GM19351 (cell line): ENCODE data around the gene PDLIM5.
"Not testable (repeated sequence)": the region's sequence is repeated elsewhere in the genome, so short reads cannot be mapped to it uniquely, and the experiment has no call there.

Experiments
- ATAC-seq: cut with Tn5 transposase; IDR thresholded peaks from one replicate; pipeline ENCODE4 v1.9.1; 2021; ENCODE audit warnings: mild to moderate bottlenecking, moderate library complexity; ENCODE audit not compliant: unreplicated experiment

PDLIM5 gene

GRCh38 chr4:94461506-94461905 is 9.8 kb downstream of the PDLIM5 start:
- ATAC-seq = no peak

- ATAC-seq = no peak
These were observed 10.8 kb downstream of the PDLIM5 start for GRCh38 chr4:94462572-94462971.

GRCh38 chr4:94463771-94464170 is 12.0 kb downstream of the PDLIM5 start:
- no peak for ATAC-seq

- no peak for ATAC-seq
These were observed 14.6 kb downstream of the PDLIM5 start for GRCh38 chr4:94466371-94466770.

GRCh38 chr4:94466923-94467322 is 15.2 kb downstream of the PDLIM5 start:
- ATAC-seq = no peak

- ATAC-seq = no peak
These were observed 16.5 kb downstream of the PDLIM5 start for GRCh38 chr4:94468093-94468769.

GRCh38 chr4:94469221-94469784 is 17.6 kb downstream of the PDLIM5 start:
- peak; percentile 58 for ATAC-seq

GRCh38 chr4:94470132-94470531 is 18.4 kb downstream of the PDLIM5 start:
- ATAC-seq = no peak

GRCh38 chr4:94470782-94471181 is 19.0 kb downstream of the PDLIM5 start:
- ATAC-seq = not testable (repeated sequence)

GRCh38 chr4:94472056-94472826 is 20.5 kb downstream of the PDLIM5 start:
- ATAC-seq = no peak

GRCh38 chr4:94475050-94475449 is 23.3 kb downstream of the PDLIM5 start:
- ATAC-seq = no peak

GRCh38 chr4:94475794-94476193 is 24.1 kb downstream of the PDLIM5 start:
- ATAC-seq = no peak

- no peak for ATAC-seq
These were observed 25.5 kb downstream of the PDLIM5 start for GRCh38 chr4:94477227-94477626.

- ATAC-seq = not testable (repeated sequence)
These were observed 27.1 kb downstream of the PDLIM5 start for GRCh38 chr4:94478805-94479204.

- ATAC-seq = no peak
These were observed 27.8 kb downstream of the PDLIM5 start for GRCh38 chr4:94479358-94480141.

GRCh38 chr4:94480362-94480951 is 28.7 kb downstream of the PDLIM5 start:
- no peak for ATAC-seq

- ATAC-seq = no peak
These were observed 32.2 kb downstream of the PDLIM5 start for GRCh38 chr4:94483895-94484294.

GRCh38 chr4:94484818-94485217 is 33.1 kb downstream of the PDLIM5 start:
- no peak for ATAC-seq

- ATAC-seq = no peak
These were observed 34.6 kb downstream of the PDLIM5 start for GRCh38 chr4:94486372-94486801.

GRCh38 chr4:94488670-94489069 is 36.9 kb downstream of the PDLIM5 start:
- ATAC-seq = no peak

GRCh38 chr4:94489098-94489497 is 37.4 kb downstream of the PDLIM5 start:
- no peak for ATAC-seq
